GM13977 (cell line): ENCODE data around the gene SNX10.

Experiments used
- DNase-seq: peaks from one replicate; pipeline ENCODE4 v3.0.0; 2012; ENCODE audit warnings: low spot score
- CTCF ChIP-seq: IDR thresholded peaks from 2 replicates; pipeline ENCODE4 v1.5.1; 2012; ENCODE audit warnings: mild to moderate bottlenecking, control low read depth; ENCODE audit not compliant: insufficient read depth; ENCODE audit errors: extremely low read depth, missing control alignments
- in situ Hi-C: fragments of 300-500 bp; cut with MboI; formaldehyde crosslinking; loops from one replicate; pipeline ENCODE4 v1.12.0; 2022; ENCODE audit warnings: low sequenced_read_pairs, low pct_unique_long_range_greater_than_20kb, mixed read lengths, inconsistent platforms; ENCODE audit not compliant: unreplicated experiment

SNX10 gene

GRCh38 chr7:26388256-26388655 is 96.6 kb downstream of the SNX10 start:
- no peak for DNase-seq
- no peak for TF ChIP-seq CTCF
- in situ Hi-C loops = no loop called here

- in situ Hi-C loops = no loop called here
- TF ChIP-seq CTCF = no peak
- DNase-seq = no peak
Measured at GRCh38 chr7:26390016-26390415, 98.4 kb downstream of the SNX10 start.

DNA sequence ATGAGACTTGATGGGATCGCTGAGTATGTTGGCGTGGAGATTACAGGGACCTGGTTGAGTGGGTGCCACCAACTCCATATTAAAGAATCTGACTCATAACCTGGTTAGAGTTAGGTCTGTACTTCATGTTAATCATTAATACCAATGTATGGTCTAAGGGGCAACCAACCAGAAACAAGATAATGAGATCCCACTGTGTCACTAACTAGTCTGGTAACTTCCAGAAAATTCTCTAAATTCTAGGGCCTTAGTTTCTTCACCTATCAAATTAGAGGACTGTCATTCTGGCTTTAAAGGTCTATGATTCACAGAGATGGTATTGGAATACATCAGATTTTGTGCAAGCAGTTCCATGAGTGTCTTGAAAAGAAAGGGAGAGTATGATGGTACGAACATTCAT is 102.2 kb downstream of the SNX10 start:
- no peak for DNase-seq
- in situ Hi-C loops = no loop called here
- no peak for TF ChIP-seq CTCF

DNA sequence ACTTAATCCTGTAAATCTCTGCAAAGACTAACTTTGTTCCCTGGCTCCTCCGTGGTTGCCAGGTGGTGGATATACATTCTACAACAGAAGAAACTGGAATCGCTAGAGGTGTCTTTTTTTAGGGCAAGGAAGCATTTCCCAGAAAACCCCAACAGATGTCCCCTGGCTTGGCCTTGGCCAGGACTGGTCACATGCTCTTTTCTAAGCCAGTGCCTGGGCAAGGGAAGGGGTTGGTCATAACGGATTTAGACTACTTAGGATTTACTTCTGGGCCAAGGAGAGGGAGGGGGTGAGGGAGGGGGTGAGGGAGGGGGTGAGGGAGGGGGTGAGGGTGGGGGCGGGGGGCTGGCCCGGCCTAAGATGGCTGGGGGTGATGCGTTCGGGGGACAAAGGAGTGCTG is 105.7 kb downstream of the SNX10 start:
- in situ Hi-C loops = no loop called here
- TF ChIP-seq CTCF = no peak
- DNase-seq = no peak

GRCh38 chr7:26397796-26398426 is 106.2 kb downstream of the SNX10 start:
- DNase-seq = peak; percentile 58
- in situ Hi-C loops = no loop called here

DNA sequence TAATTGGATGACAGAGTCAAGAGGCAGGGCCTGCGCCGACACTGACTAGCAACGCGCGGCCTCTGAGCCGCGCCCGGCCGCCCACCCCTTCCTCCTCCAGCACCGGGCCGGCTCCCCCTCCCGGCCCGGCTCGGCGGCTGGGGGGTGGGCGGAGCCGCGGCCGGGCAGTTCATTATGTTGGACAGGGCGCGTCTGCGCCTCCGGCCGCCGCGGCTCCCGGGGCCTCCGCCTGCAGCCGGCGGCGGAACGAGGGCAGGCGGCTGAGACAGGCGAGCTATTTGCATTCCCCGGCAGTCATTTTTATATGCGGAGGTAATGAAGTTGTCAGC is 106.7 kb downstream of the SNX10 start:
- in situ Hi-C loops = no loop called here
- peak; percentile 87 for DNase-seq
- no peak for TF ChIP-seq CTCF

More at GRCh38 chr7:26397796-26398426, 106.2 kb downstream of the SNX10 start:
- TF ChIP-seq CTCF = no peak
